H9 (cell line): ENCODE results near the gene RCAN3. TPM values are rescaled to one million over a fixed set of nuclear protein-coding genes. Genes with fewer than 3 reads are reported as not detected.

Experiments
- DNase-seq: peaks from one replicate; pipeline ENCODE4 v3.0.0-alpha.2; 2017
- H2AFZ ChIP-seq: one replicate; pipeline ENCODE4 v1.6.1; 2013; ENCODE audit warnings: mild to moderate bottlenecking, low read length, control low read depth, moderate library complexity
- H2AK5ac ChIP-seq: 2 replicates; pipeline ENCODE4 v1.6.1; 2013; ENCODE audit warnings: low read length, control low read depth, mixed read lengths; ENCODE audit not compliant: insufficient read length
- H2BK120ac ChIP-seq: one replicate; pipeline ENCODE4 v1.6.1; 2013; ENCODE audit warnings: low read depth, mild to moderate bottlenecking, low read length, control low read depth, inconsistent platforms; ENCODE audit not compliant: poor library complexity, severe bottlenecking
- H2BK12ac ChIP-seq: 2 replicates; pipeline ENCODE4 v1.6.1; 2013; ENCODE audit warnings: low read length, control low read depth, mixed read lengths, low read depth; ENCODE audit not compliant: insufficient read length
- H2BK15ac ChIP-seq: 2 replicates; pipeline ENCODE4 v1.6.1; 2013; ENCODE audit warnings: low read depth, low read length, control low read depth
- H2BK20ac ChIP-seq: one replicate; pipeline ENCODE4 v1.6.1; 2013; ENCODE audit warnings: low read depth, mild to moderate bottlenecking, low read length, control low read depth, inconsistent platforms; ENCODE audit not compliant: poor library complexity, severe bottlenecking
- H2BK5ac ChIP-seq: 2 replicates; pipeline ENCODE4 v1.6.1; 2013; ENCODE audit warnings: low read length, control low read depth, mixed read lengths; ENCODE audit not compliant: insufficient read length
- H3K14ac ChIP-seq: 2 replicates; pipeline ENCODE4 v1.6.1; 2013; ENCODE audit warnings: low read length, control low read depth; ENCODE audit not compliant: insufficient read depth
- H3K18ac ChIP-seq: 2 replicates; pipeline ENCODE4 v1.6.1; 2013; ENCODE audit warnings: low read depth, mild to moderate bottlenecking, mixed read lengths, low read length, control low read depth; ENCODE audit not compliant: insufficient read length
- H3K23ac ChIP-seq: 2 replicates; pipeline ENCODE4 v1.6.1; 2013; ENCODE audit warnings: low read length, control low read depth, mixed read lengths, low read depth; ENCODE audit not compliant: insufficient read length
- H3K23me2 ChIP-seq: 2 replicates; pipeline ENCODE4 v1.6.1; 2013; ENCODE audit warnings: low read depth, mild to moderate bottlenecking, mixed read lengths, low read length, control low read depth; ENCODE audit not compliant: insufficient read length, poor library complexity, severe bottlenecking
- H3K27ac ChIP-seq: 2 replicates; pipeline ENCODE4 v1.5.1; 2013; ENCODE audit warnings: low read length, control low read depth, mixed read lengths, low read depth; ENCODE audit not compliant: insufficient read length
- H3K27me3 ChIP-seq: 2 replicates; pipeline ENCODE4 v1.6.1; 2013; ENCODE audit warnings: low read length, control low read depth, inconsistent platforms; ENCODE audit not compliant: insufficient read depth
- H3K4ac ChIP-seq: 2 replicates; pipeline ENCODE4 v1.6.1; 2013; ENCODE audit warnings: low read depth, mild to moderate bottlenecking, control low read depth, inconsistent platforms, low read length, moderate library complexity
- H3K4me1 ChIP-seq: 2 replicates; pipeline ENCODE4 v1.6.1; 2013; ENCODE audit warnings: low read length, control low read depth, inconsistent platforms; ENCODE audit not compliant: insufficient read depth
- H3K4me2 ChIP-seq: 2 replicates; pipeline ENCODE4 v1.6.1; 2013; ENCODE audit warnings: low read length, control low read depth, mixed read lengths; ENCODE audit not compliant: insufficient read length, insufficient read depth
- H3K56ac ChIP-seq: 2 replicates; pipeline ENCODE4 v1.6.1; 2013; ENCODE audit warnings: low read depth, mild to moderate bottlenecking, mixed read lengths, low read length, control low read depth; ENCODE audit not compliant: insufficient read length
- H3K79me1 ChIP-seq: 2 replicates; pipeline ENCODE4 v1.6.1; 2013; ENCODE audit warnings: low read depth, mild to moderate bottlenecking, moderate library complexity, low read length, control low read depth, inconsistent platforms; ENCODE audit not compliant: insufficient read depth, poor library complexity, severe bottlenecking
- H3K79me2 ChIP-seq: 2 replicates; pipeline ENCODE4 v1.6.1; 2013; ENCODE audit warnings: low read length, control low read depth, inconsistent platforms; ENCODE audit not compliant: insufficient read depth
- H3K9ac ChIP-seq: 2 replicates; pipeline ENCODE4 v1.6.1; 2013; ENCODE audit warnings: low read length, control low read depth, mixed read lengths; ENCODE audit not compliant: insufficient read length; ENCODE audit errors: extremely low read depth
- H3K9me3 ChIP-seq: one replicate; pipeline ENCODE4 v1.6.1; 2013; ENCODE audit warnings: low read depth, low read length, inconsistent platforms; ENCODE audit not compliant: control insufficient read depth
- H3T11ph ChIP-seq: one replicate; pipeline ENCODE4 v1.6.1; 2013; ENCODE audit warnings: mild to moderate bottlenecking, low read length, control low read depth, inconsistent platforms
- H4K20me1 ChIP-seq: one replicate; pipeline ENCODE4 v1.6.1; 2013; ENCODE audit not compliant: control insufficient read depth, insufficient read length, insufficient read depth
- H4K5ac ChIP-seq: 2 replicates; pipeline ENCODE4 v1.6.1; 2013; ENCODE audit warnings: low read depth, mild to moderate bottlenecking, mixed read lengths, low read length, control low read depth; ENCODE audit not compliant: insufficient read length
- H4K8ac ChIP-seq: replicated peaks from 2 replicates; pipeline ENCODE4 v1.6.1; 2013; ENCODE audit warnings: low read length, control low read depth, mixed read lengths, low read depth; ENCODE audit not compliant: insufficient read length
- H4K91ac ChIP-seq: 2 replicates; pipeline ENCODE4 v1.6.1; 2013; ENCODE audit warnings: low read depth, mild to moderate bottlenecking, moderate library complexity, mixed read lengths, low read length, control low read depth; ENCODE audit not compliant: insufficient read length
- H3K27ac Mint-ChIP-seq, 3 experiments: 2 replicates in 2 of 3; 3 replicates in 1 of 3; pipeline ENCODE4 v1.8.0; 2020 to 2021; ENCODE audit warnings: mixed read lengths in 3 of 3, mild to moderate bottlenecking in 1 of 3, moderate library complexity in 1 of 3
- H3K27me3 Mint-ChIP-seq: 2 replicates; pipeline ENCODE4 v1.8.0; 2021; ENCODE audit warnings: low read depth, mild to moderate bottlenecking, moderate library complexity, mixed read lengths
- H3K36me3 Mint-ChIP-seq, 3 experiments: 2 replicates in 2 of 3; 3 replicates in 1 of 3; pipeline ENCODE4 v1.8.0; 2020 to 2021; ENCODE audit warnings: low read depth in 3 of 3, mixed read lengths in 3 of 3; ENCODE audit not compliant: insufficient read depth in 1 of 3
- H3K4me1 Mint-ChIP-seq, 2 experiments: 2 replicates each; pipeline ENCODE4 v1.8.0; 2020; ENCODE audit warnings: mixed read lengths in 2 of 2
- H3K4me3 Mint-ChIP-seq, 2 experiments: 2 replicates in 1 of 2; 3 replicates in 1 of 2; pipeline ENCODE4 v1.8.0; 2020 to 2021; ENCODE audit warnings: mild to moderate bottlenecking in 2 of 2, mixed read lengths in 2 of 2, moderate library complexity in 1 of 2
- H3K9me3 Mint-ChIP-seq, 2 experiments: 2 replicates in 1 of 2; 3 replicates in 1 of 2; pipeline ENCODE4 v1.8.0; 2020; ENCODE audit warnings: mild to moderate bottlenecking in 2 of 2, mixed read lengths in 2 of 2, moderate library complexity in 1 of 2
- CTCF ChIP-seq: fragments of 200-600 bp; sonication (generic); conservative IDR thresholded peaks from 3 replicates; pipeline ENCODE4 v1.8.0; 2021; ENCODE audit warnings: antibody characterized with exemption, mild to moderate bottlenecking
- WGBS: extraction: QIAGEN DNeasy Blood & Tissue Kit; methylation state at CpG from one replicate; pipeline ENCODE4 v1.1.7; 2013; ENCODE audit warnings: missing lambda C conversion rate, low lambda C conversion rate, mixed read lengths; ENCODE audit not compliant: insufficient read length; ENCODE audit errors: extremely low coverage; 5-methylcytosine and 5-hydroxymethylcytosine counted together
- total RNA-seq: library from RNA; stranded (reverse); gene quantifications from 2 replicates; pipeline ENCODE4 v1.2.1, GENCODE V29; 2021

Gene RCAN3
- total RNA-seq, 1 experiment from 2014 or later: 13.0 TPM

DNA sequence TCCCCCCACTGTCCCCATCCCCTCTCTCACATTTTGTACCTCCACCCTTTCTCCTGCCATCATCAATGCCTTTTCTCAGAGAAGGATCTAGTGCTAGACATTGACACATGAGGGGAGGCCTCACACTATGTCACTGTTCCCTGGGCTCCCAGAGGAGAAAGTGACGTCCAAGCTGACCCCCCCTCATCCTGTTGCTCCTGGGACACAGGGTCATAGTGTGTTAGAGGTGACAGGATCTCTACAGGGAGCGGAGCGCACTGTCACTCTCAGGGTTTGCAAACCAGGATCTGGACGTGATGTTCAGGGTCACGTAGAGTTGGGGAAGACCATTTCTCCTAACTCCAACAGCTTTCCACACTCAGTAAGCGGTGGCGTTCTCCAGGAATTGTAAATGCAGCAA is 55.8 kb downstream of the RCAN3 start:
- H2BK120ac ChIP-seq: no peak overlapping the region
- no peak overlapping the region for H2BK15ac ChIP-seq
- H2AK5ac ChIP-seq: no peak overlapping the region
- H3K27me3 ChIP-seq: no peaks in the 10 kb centered on the region; the same call in 1 of the 2 replicates
- H3T11ph ChIP-seq: no peak overlapping the region
- H2BK20ac ChIP-seq: no peak overlapping the region
- H2BK5ac ChIP-seq: no peak overlapping the region
- H3K79me2 ChIP-seq: no peaks in the 10 kb centered on the region
- no peak overlapping the region for H3K56ac ChIP-seq
- peaks cover 7% of the 10 kb centered on the region for H3K23me2 ChIP-seq
- no peak overlapping the region; a peak in 1 of 5 replicates for H3K4me3 Mint-ChIP-seq
- no peaks in the 10 kb centered on the region; the same call in 1 of the 2 replicates for H3K4me1 ChIP-seq
- no peaks in the 10 kb centered on the region for H4K20me1 ChIP-seq
- H3K79me1 ChIP-seq: no peaks in the 10 kb centered on the region
- no peak overlapping the region for H3K4me2 ChIP-seq
- no peak overlapping the region for H4K5ac ChIP-seq
- H2BK12ac ChIP-seq: no peak overlapping the region
- H4K91ac ChIP-seq: no peak overlapping the region
- no peak for DNase-seq
- H3K27me3 Mint-ChIP-seq: peaks cover 48% of the 10 kb centered on the region
- H4K8ac ChIP-seq: no peak overlapping the region
- H3K4me1 Mint-ChIP-seq: peaks cover 20 to 28% of the 10 kb centered on the region in 2 experiments
- no peak overlapping the region for H3K14ac ChIP-seq
- H2AFZ ChIP-seq: no peak overlapping the region
- no peak overlapping the region for H3K23ac ChIP-seq
- H3K27ac Mint-ChIP-seq: peak overlapping the region in 1 of 3 experiments; percentile 46; a peak in 1 of 7 replicates
- no peak overlapping the region for H3K4ac ChIP-seq
- no peak for TF ChIP-seq CTCF
- no peaks in the 10 kb centered on the region for H3K9me3 Mint-ChIP-seq
- H3K18ac ChIP-seq: no peak overlapping the region
- H3K36me3 Mint-ChIP-seq: no peaks in the 10 kb centered on the region; a peak in 1 of 7 replicates
- H3K9me3 ChIP-seq: no peaks in the 10 kb centered on the region
- no peak overlapping the region for H3K27ac ChIP-seq
- no CpG with 5 or more reads among the region's 7 CpGs for whole genome bisulfite sequencing
- H3K9ac ChIP-seq: no peak overlapping the region
